NT2/D1 (cell line): ENCODE results near the gene GLG1.
"Not testable (repeated sequence)": the region's sequence is repeated elsewhere in the genome, so short reads cannot be mapped to it uniquely, and the experiment has no call there.

ENCODE experiments used
- SUZ12 ChIP-seq: IDR thresholded peaks from 2 replicates; pipeline ENCODE4 v1.6.1; 2011; ENCODE audit not compliant: insufficient read length, insufficient read depth; ENCODE audit errors: extremely low read depth
- YY1 ChIP-seq: IDR thresholded peaks from 2 replicates; pipeline ENCODE4 v1.6.1; 2011; ENCODE audit not compliant: insufficient read length, insufficient read depth
- ZNF274 ChIP-seq: IDR thresholded peaks from 2 replicates; pipeline ENCODE4 v1.6.1; 2011; ENCODE audit warnings: mild to moderate bottlenecking, low read depth, low read length

DNA sequence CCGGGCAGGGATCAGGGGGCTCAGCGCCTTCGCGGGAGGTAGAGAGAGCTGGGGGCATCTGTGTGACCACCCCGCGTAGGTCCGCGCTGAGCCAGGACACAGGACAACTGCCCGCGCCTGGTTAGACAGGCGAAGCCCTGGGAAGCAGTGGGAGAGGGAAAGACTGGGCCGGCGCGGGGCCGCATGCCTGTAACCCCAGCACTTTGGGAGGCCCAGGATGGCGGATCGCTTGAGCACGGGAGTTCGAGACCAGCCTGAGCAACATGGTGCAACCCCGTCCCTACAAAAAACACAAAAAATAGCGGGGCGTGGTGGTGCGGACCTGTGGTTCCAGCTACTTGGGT, 199.6 kb downstream of the GLG1 start:
- not testable (repeated sequence) for TF ChIP-seq ZNF274, YY1, SUZ12
